ENCODE results near the gene CCNF. TPM values are rescaled to one million over a fixed set of nuclear protein-coding genes. Genes with fewer than 3 reads are reported as not detected.

Gene CCNF
- total RNA-seq, 1 donor from 2014 or later, result 27.8 TPM

- Mint-ChIP-seq H3K27me3 (peaks cover 6% of the 10 kb centered on the region), H3K4me3 (ENCODE audit: low read depth) (no peak overlapping the region), H3K9me3 (ENCODE audit: low read depth) (no peaks in the 10 kb centered on the region), H3K36me3 (ENCODE audit: insufficient read depth) (no peaks in the 10 kb centered on the region), H3K27ac (no peak overlapping the region), H3K4me1 (ENCODE audit: low read depth) (peaks cover under 1% of the 10 kb centered on the region)
- TF ChIP-seq, protein P1, sequence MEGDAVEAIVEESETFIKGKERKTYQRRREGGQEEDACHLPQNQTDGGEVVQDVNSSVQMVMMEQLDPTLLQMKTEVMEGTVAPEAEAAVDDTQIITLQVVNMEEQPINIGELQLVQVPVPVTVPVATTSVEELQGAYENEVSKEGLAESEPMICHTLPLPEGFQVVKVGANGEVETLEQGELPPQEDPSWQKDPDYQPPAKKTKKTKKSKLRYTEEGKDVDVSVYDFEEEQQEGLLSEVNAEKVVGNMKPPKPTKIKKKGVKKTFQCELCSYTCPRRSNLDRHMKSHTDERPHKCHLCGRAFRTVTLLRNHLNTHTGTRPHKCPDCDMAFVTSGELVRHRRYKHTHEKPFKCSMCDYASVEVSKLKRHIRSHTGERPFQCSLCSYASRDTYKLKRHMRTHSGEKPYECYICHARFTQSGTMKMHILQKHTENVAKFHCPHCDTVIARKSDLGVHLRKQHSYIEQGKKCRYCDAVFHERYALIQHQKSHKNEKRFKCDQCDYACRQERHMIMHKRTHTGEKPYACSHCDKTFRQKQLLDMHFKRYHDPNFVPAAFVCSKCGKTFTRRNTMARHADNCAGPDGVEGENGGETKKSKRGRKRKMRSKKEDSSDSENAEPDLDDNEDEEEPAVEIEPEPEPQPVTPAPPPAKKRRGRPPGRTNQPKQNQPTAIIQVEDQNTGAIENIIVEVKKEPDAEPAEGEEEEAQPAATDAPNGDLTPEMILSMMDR (IDR thresholded peaks at IDR 0.05; ENCODE audit: unreplicated experiment), result no peak
- no peak for DNase-seq (ENCODE audit: low spot score, unreplicated experiment)
These were observed 25.1 kb upstream of the CCNF start for GRCh38 chr16:2404099-2404498.

GRCh38 chr16:2415085-2415484 is 14.2 kb upstream of the CCNF start:
- Mint-ChIP-seq H3K27me3 (peaks cover 20% of the 10 kb centered on the region), H3K27ac (no peak overlapping the region), H3K4me3 (ENCODE audit: low read depth) (no peak overlapping the region), H3K4me1 (ENCODE audit: low read depth) (no peaks in the 10 kb centered on the region), H3K36me3 (ENCODE audit: insufficient read depth) (no peaks in the 10 kb centered on the region), H3K9me3 (ENCODE audit: low read depth) (no peaks in the 10 kb centered on the region)
- no peak for DNase-seq (ENCODE audit: low spot score, unreplicated experiment)
- TF ChIP-seq, protein P1 (IDR thresholded peaks at IDR 0.05; ENCODE audit: unreplicated experiment), result no peak

DNA sequence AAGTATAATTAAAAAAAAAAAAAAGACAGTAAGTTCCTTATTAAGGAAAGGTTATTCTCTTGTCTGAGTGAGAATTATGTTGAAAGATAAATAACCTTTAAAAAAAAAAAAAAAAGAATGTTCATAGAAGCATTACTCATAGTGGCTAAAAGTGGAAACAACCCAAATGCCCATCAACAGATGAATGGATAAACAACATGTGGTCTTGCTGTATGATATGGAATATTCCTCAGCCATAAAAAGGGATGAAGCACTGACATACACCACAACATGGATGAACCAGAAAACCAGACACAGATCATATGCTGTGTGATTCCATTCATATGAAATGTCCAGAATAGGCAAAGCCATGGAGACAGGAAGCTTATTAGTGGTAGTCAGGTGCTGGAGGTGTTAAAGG is 9.2 kb upstream of the CCNF start:
- DNase-seq (ENCODE audit: low spot score, unreplicated experiment), result no peak
- H3K9me3 Mint-ChIP-seq (ENCODE audit: low read depth), result no peaks in the 10 kb centered on the region
- peaks cover 14% of the 10 kb centered on the region for H3K27me3 Mint-ChIP-seq
- no peaks in the 10 kb centered on the region for H3K4me1 Mint-ChIP-seq (ENCODE audit: low read depth)
- H3K4me3 Mint-ChIP-seq (ENCODE audit: low read depth), result no peak overlapping the region
- H3K36me3 Mint-ChIP-seq (ENCODE audit: insufficient read depth), result no peaks in the 10 kb centered on the region
- H3K27ac Mint-ChIP-seq, result no peak overlapping the region
- TF ChIP-seq, protein P1 (IDR thresholded peaks at IDR 0.05; ENCODE audit: unreplicated experiment), result no peak

DNA sequence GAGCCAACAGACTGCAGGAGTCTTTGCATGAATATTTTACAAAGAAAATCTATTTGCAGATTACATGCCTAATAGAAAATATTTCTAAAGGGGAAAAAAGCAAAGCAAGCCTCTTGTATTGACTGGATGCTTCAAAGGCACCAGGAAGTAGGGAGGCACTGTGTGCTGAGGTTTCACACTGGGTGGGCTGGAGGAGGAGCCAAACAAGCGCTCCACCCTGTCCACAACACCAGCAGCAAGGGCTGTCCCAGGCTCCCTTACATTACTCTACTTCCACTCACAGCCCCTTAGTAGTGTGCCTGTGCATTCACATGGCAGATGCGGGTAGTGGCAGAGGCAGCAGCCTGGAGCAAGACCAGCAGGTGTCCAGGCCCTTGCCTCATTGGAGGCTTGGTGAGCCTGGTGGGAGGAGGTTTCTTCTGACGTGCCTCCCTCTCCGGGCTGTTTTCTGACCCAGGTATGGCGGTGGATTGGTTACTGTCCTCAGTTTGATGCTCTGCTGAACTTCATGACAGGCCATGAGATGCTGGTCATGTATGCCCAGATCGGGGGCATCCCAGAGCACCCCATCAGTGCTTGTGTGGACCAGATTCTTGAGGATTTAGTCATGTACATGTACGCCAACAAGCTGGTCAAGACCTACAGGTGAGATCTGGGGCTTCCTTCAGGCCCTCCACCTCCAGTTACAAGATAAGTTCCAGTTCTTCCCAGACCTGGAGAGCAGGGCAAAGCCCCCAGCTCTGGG is 7.0 kb upstream of the CCNF start:
- no peak for DNase-seq (ENCODE audit: low spot score, unreplicated experiment)

GRCh38 chr16:2424061-2425007 is 4.9 kb upstream of the CCNF start:
- Mint-ChIP-seq H3K9me3 (ENCODE audit: low read depth) (no peaks in the 10 kb centered on the region), H3K36me3 (ENCODE audit: insufficient read depth) (no peaks in the 10 kb centered on the region), H3K4me1 (ENCODE audit: low read depth) (no peaks in the 10 kb centered on the region), H3K27me3 (peaks cover 25% of the 10 kb centered on the region), H3K4me3 (ENCODE audit: low read depth) (no peak overlapping the region), H3K27ac (no peak overlapping the region)
- DNase-seq (ENCODE audit: low spot score, unreplicated experiment), result no peak
- TF ChIP-seq, protein P1 (IDR thresholded peaks at IDR 0.05; ENCODE audit: unreplicated experiment), result no peak

More for the DNA sequence above, 7.0 kb upstream of the CCNF start:
- no peaks in the 10 kb centered on the region for H3K4me1 Mint-ChIP-seq (ENCODE audit: low read depth)
- peaks cover 19% of the 10 kb centered on the region for H3K27me3 Mint-ChIP-seq
- no peaks in the 10 kb centered on the region for H3K9me3 Mint-ChIP-seq (ENCODE audit: low read depth)
- no peak overlapping the region for H3K4me3 Mint-ChIP-seq (ENCODE audit: low read depth)
- no peak overlapping the region for H3K27ac Mint-ChIP-seq
- TF ChIP-seq, protein P1 (IDR thresholded peaks at IDR 0.05; ENCODE audit: unreplicated experiment), result no peak
- no peaks in the 10 kb centered on the region for H3K36me3 Mint-ChIP-seq (ENCODE audit: insufficient read depth)
